ENCODE results near the gene SYCP2L. TPM values are rescaled to one million over a fixed set of nuclear protein-coding genes. Genes with fewer than 3 reads are reported as not detected.

Gene SYCP2L
- polyA plus RNA-seq, 1 donor (not counting 4 experiments of a cell fraction or from before 2014, with no cell fraction given), result 1.3 TPM

DNA sequence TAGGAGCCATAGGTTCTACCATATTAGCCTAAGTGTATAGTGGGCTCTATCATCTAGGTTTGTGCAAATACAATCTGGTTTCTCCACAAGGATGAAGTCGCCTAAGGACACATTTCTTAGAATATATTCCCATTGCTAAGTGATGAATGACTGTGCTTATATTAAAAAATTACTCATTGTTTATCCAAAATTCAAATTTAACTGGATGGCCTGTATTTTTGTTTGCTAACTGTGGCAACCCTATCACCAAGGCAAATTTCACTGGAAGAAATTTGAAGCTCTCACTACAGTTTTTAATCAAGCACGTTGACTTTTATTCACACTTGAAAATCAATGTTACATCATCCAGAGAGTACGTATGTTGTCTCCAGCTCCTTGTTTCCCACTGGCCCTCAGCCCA is 18.9 kb upstream of the SYCP2L start:
- Histone ChIP-seq H4K20me1 (ENCODE audit: control insufficient read depth, extremely low read depth, insufficient read depth, low read length) (no peaks in the 10 kb centered on the region), H3K27ac (ENCODE audit: control insufficient read depth, insufficient read depth, low read length) (no peak overlapping the region), H3K27me3 (ENCODE audit: control insufficient read depth, extremely low read depth, insufficient read depth, low read length) (no peaks in the 10 kb centered on the region), H3K4me1 (ENCODE audit: control insufficient read depth, extremely low read depth, insufficient read depth, low read length) (peaks cover 3% of the 10 kb centered on the region), H3K79me2 (ENCODE audit: control insufficient read depth, insufficient read depth, low read length) (no peaks in the 10 kb centered on the region), H3K4me2 (ENCODE audit: control insufficient read depth, extremely low read depth, insufficient read depth, low read depth, low read length) (no peak overlapping the region), H3K4me3 (ENCODE audit: control insufficient read depth in 2 of 3, extremely low read depth in 1 of 3, insufficient read depth in 2 of 3, low read depth in 1 of 3, low read length in 3 of 3) (no peak overlapping the region), H2AFZ (ENCODE audit: control insufficient read depth, low read length) (no peak overlapping the region), H3K9me1 (ENCODE audit: control insufficient read depth, extremely low read depth, insufficient read depth, low read length) (no peaks in the 10 kb centered on the region), H3K9me3 (ENCODE audit: control insufficient read depth, low read depth, low read length) (no peaks in the 10 kb centered on the region), H3K36me3 (ENCODE audit: control insufficient read depth in 2 of 2, extremely low read depth in 1 of 2, insufficient read depth in 2 of 2, low read length in 2 of 2) (no peaks in the 10 kb centered on the region), H3K9ac (ENCODE audit: control insufficient read depth, extremely low read depth, insufficient read depth, low read length) (no peak overlapping the region)
- DNase-seq (ENCODE audit: low read depth, low spot score) (no peak), FAIRE-seq (no peak)
- TF ChIP-seq, protein P1, sequence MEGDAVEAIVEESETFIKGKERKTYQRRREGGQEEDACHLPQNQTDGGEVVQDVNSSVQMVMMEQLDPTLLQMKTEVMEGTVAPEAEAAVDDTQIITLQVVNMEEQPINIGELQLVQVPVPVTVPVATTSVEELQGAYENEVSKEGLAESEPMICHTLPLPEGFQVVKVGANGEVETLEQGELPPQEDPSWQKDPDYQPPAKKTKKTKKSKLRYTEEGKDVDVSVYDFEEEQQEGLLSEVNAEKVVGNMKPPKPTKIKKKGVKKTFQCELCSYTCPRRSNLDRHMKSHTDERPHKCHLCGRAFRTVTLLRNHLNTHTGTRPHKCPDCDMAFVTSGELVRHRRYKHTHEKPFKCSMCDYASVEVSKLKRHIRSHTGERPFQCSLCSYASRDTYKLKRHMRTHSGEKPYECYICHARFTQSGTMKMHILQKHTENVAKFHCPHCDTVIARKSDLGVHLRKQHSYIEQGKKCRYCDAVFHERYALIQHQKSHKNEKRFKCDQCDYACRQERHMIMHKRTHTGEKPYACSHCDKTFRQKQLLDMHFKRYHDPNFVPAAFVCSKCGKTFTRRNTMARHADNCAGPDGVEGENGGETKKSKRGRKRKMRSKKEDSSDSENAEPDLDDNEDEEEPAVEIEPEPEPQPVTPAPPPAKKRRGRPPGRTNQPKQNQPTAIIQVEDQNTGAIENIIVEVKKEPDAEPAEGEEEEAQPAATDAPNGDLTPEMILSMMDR (optimal IDR thresholded peaks at IDR 0.05 in 1 of 3, IDR thresholded peaks at IDR 0.05 in 1 of 3, conservative IDR thresholded peaks at IDR 0.05 in 1 of 3; ENCODE audit: extremely low read depth in 1 of 3, insufficient read depth in 2 of 3, low read length in 3 of 3), result no peak
- no peak for TF ChIP-seq EZH2 (IDR thresholded peaks at IDR 0.05; ENCODE audit: low read length)
- dilution Hi-C loops (cut with MboI; ENCODE audit: extremely low pct_ligation_motif_present, low sequenced_read_pairs), result no loop called here

GRCh38 chr6:10873374-10873773 is 13.5 kb upstream of the SYCP2L start:
- Histone ChIP-seq H2AFZ (ENCODE audit: control insufficient read depth, low read length) (no peak overlapping the region), H3K4me3 (ENCODE audit: control insufficient read depth in 2 of 3, extremely low read depth in 1 of 3, insufficient read depth in 2 of 3, low read depth in 1 of 3, low read length in 3 of 3) (no peak overlapping the region), H3K4me1 (ENCODE audit: control insufficient read depth, extremely low read depth, insufficient read depth, low read length) (peaks cover 12% of the 10 kb centered on the region), H3K79me2 (ENCODE audit: control insufficient read depth, insufficient read depth, low read length) (no peaks in the 10 kb centered on the region), H3K9ac (ENCODE audit: control insufficient read depth, extremely low read depth, insufficient read depth, low read length) (no peak overlapping the region), H3K27ac (ENCODE audit: control insufficient read depth, insufficient read depth, low read length) (no peak overlapping the region), H3K9me1 (ENCODE audit: control insufficient read depth, extremely low read depth, insufficient read depth, low read length) (no peaks in the 10 kb centered on the region), H3K4me2 (ENCODE audit: control insufficient read depth, extremely low read depth, insufficient read depth, low read depth, low read length) (peak overlapping the region; percentile 37), H3K27me3 (ENCODE audit: control insufficient read depth, extremely low read depth, insufficient read depth, low read length) (no peaks in the 10 kb centered on the region), H3K36me3 (ENCODE audit: control insufficient read depth in 2 of 2, extremely low read depth in 1 of 2, insufficient read depth in 2 of 2, low read length in 2 of 2) (no peaks in the 10 kb centered on the region), H4K20me1 (ENCODE audit: control insufficient read depth, extremely low read depth, insufficient read depth, low read length) (no peaks in the 10 kb centered on the region), H3K9me3 (ENCODE audit: control insufficient read depth, low read depth, low read length) (no peaks in the 10 kb centered on the region)
- peak; percentile 7 for DNase-seq (ENCODE audit: low read depth, low spot score)
- FAIRE-seq, result peak; percentile 77
- TF ChIP-seq, protein P1 (optimal IDR thresholded peaks at IDR 0.05 in 1 of 3, IDR thresholded peaks at IDR 0.05 in 1 of 3, conservative IDR thresholded peaks at IDR 0.05 in 1 of 3; ENCODE audit: extremely low read depth in 1 of 3, insufficient read depth in 2 of 3, low read length in 3 of 3), result no peak
- no peak for TF ChIP-seq EZH2 (IDR thresholded peaks at IDR 0.05; ENCODE audit: low read length)
- dilution Hi-C loops (cut with MboI; ENCODE audit: extremely low pct_ligation_motif_present, low sequenced_read_pairs), result no loop called here

Measured in keratinocyte (primary cell).